ENCODE results near the gene MAP3K3.

MAP3K3 gene

DNA sequence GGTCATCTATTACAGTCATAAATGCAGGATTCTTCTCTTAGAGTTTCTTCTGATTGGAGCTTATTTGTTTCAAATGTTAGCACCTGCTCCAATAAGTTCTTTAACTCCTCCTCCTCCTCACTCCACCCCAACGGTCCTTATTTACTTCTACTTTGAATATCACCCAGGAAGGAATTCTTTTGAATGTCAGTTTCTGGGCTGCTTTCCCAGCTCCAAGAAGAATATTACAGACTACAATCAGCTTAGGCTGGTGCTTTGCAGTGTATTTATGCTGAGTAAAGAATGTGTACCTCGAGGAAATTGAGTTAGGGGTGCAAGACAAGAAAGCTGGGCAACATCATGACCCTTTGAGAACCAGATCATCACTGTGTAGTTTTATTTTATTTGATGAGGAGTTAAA is 30.8 kb downstream of the MAP3K3 start:
- DNase-seq, result no peak

DNA sequence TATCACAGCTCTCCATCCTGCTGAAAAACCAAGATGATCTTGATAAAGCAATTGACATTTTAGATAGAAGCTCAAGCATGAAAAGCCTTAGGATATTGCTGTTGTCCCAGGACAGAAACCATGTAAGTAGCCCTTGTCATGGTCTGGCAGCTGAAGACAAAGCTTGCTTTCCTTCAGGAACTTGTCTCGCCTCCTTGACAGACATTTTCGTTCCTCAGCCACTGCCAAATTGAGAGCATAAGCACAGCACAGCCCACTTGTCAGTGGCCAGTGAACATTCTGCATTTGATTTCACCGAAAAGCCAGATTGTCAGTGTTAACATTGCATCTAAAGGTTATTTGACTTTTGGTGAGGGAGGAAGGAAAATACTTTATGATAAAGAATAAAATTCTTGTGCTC is 35.6 kb downstream of the MAP3K3 start:
- DNase-seq, result no peak

DNA sequence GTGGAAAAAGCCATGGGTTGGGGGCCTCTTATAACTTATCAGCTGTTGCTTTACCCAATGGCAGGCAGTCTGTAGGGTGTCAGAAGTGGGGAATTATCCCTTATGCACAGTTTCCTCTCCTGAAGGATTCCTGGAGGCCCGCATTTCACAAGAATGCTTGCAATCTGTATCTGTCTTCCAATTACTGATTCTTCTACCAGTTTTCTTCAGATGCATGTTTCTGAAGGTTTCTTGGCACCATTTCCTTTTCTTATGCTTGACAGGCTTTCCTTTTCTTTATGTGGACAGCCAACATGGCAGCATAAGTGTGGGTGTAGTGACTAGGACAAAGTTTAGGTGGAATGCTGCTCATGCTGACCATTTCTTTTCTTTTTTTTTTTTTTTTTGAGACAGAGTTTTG is 36.1 kb downstream of the MAP3K3 start:
- no peak for DNase-seq

DNA sequence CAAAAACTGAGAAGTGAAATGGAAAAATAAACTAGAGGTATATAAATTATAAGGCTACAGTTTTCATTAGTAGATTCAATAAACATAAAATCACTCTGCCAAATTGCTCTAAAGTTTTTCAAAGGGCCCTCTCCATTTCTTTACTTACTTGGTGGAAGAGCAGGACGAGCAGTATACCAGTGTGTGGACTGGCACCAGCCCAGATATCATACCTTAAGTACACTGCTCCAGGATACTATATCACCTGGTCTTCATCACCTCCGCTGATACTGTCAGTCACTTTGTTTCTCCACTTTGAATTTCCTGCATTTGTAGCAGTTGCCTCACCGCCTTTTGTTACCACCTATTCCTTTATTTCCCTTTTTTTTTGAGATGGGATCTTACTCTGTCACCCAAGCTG is 37.6 kb downstream of the MAP3K3 start:
- DNase-seq, result no peak

DNA sequence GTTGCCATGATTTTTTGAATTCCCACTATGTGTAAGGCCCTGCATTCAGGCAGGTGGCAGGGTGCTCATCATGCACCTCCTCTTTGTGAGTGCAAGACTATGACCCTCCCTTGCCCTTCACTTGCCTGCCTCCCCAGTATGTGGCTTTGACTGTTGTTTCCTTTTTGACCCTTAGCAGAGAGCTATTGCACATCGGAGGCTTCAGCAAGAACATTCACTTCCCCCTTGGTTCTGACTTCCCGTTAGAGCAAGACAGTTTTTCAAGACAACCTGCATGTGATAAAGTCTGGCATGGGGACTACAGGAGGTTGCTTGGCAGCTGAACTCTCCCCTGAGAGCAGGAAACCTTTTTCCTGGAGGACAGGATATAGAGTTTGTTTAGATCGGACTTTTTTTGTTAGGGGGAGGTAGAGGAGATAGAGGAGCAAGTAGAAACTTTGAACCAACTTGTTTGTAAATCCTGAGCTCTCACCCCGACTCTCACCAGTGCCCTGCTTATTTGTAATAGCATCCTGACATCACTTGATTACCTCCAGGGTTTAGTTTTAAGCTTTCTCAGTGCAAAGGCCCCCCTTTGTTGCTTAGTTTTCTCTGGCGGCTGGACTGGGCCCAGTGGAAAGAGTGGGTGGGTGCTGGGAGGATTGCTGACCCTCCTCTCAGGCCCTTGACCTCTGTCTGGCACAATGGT is 43.5 kb downstream of the MAP3K3 start:
- DNase-seq, result no peak

DNA sequence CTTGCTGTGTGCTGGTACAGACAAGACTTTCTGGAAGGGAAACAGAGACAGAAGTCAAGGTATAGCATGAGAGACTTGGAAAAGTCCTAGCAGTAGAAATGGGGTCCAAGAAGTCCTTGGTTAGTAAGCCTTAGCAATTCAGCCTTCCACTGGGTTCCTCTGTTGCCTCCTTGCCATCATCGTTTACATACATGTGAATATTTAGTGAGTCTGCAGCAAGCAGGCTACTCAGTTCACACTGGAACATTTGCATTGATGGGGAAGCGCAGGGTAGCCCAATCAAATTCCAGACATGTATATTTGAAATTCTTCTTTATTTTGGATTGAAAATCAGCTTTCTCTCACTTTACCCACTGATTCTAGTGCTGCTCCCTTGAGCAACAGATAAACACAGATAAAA is 50.6 kb downstream of the MAP3K3 start:
- no peak for DNase-seq

DNA sequence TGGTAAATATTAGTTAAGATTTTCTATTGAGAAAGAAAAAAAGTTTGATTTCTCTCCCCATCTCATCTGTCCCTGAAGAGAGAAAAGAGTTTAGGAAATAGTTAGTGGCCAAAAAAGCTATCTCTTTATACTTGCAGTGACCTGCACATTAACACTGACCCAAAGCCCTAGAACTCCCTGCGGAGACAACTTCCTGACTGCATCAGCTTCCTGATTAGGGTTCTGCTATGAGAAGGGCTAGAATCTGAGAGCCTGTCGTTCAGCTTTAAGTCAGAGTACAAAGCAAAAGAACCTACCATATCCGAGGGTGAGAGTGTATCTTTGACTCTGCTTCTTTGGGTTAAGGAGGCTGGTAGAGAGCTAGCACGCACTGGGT is 53.0 kb downstream of the MAP3K3 start:
- no peak for DNase-seq

DNA sequence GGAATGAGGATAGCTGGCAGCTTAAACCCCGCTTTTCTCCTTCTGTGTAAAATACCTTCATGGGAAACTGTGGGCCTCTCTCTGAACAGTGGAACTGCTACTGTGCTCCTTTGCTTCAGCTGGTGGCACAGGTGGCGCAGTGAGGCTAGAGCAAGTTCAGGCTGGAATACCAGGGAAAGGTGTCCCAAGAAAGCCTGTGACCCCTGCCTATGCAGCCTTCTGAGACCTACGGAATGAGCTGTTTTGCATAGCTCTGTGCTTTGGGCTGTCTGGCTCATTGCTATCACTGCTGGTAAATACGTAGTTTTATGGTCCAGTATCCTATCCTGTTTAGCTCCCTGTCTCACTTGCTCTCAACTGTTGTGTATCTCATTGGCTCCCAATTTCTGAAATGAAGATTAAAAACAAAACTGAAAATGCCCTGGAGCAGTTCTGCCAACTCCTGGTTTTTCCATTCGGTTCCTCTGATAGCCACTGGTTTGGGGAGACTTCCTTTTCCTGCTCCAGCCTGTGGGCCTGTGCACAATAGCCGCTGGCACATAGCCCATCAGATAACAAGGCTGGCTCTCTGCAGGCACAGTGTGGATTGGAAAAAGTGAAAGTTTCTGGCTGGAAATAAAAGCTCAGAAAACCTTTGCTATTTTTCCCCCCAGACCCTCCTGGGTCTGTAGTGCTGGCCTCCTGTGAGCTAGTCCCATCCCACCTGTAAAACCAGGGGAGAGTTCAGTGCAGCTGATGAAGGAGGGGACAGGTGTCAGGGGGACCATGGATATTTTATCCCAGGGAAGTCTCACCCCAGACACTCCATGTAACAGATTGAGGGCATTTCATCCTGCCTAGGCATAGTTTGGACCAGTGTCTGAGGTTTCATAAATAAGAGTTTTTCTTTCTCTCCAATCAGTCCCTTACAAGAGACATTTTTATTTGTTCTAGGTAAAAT is 53.7 kb downstream of the MAP3K3 start:
- DNase-seq, result peak; percentile 49

DNA sequence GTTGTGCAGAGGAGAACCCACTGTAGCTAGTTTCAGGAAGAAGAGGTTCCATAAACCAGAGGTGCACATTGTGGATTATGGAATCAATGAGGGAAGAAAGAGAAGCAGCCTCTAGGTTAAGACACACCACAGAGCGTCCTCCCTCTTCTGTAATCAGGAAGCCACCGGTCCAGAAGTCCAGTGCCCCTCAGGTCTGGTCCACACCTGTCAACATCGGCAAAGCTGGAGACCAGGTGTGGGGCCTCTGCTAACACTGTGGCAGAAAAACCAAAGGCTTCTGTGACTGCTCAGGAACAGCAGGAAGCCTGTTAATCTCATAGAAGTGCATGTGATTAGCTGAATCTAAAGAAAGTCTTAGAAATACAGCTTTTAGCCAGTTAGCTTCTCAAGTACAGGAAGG is 54.4 kb downstream of the MAP3K3 start:
- no peak for DNase-seq

DNA sequence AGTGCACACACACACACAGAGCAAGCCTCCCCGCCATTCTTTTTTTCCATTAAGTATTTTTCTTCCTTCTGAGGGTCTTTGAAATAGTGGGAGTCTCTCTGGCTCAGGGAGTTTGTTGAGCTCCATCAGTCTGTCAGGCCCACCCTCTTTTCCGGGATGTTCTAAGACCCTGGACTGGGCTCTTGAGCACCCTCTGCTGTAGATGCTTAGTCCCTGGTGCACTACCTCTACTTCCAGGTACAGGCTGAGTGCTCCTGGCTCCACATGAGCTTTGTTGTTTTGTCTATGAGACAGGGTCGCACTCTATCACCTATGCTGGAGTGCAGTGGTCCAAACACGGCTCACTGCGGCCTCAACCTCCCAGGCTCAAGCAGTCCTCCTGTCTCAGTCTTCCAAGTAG is 57.0 kb downstream of the MAP3K3 start:
- no peak for DNase-seq

DNA sequence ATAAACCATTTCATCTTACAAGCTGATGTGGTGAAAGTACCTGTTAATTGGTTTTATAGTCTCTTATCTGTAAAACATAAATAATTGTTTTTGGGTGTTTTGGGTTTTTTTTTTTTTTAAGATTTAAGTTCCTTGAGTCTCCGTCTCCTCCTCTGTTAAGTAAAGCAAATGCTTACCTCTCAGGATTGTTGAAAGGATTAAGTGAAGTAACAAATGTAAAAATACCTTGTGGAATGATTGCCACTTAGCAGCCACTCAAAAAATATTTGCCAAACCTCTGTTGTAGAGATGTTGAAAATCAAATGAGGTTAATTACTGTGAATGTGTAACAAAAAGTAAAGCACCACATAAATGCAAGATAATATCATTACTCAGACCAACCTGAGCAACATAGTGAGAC is 58.5 kb downstream of the MAP3K3 start:
- DNase-seq, result no peak

DNA sequence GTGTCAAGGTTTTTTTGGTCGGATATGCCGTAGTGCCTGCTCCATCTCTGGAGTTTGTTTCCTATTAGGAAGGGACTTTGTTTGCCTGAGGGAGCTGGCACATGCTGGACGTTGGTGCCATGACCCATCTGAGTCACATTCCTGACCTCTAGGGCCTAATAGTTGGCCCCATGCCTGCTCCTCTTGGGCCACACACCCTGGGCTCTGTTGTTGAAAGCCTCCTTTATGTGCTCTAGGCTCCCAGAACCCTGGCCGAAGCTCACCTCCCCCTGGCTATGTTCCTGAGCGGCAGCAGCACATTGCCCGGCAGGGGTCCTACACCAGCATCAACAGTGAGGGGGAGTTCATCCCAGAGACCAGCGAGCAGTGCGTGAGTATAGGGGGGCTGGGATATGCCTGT is 59.3 kb downstream of the MAP3K3 start:
- no peak for DNase-seq

DNA sequence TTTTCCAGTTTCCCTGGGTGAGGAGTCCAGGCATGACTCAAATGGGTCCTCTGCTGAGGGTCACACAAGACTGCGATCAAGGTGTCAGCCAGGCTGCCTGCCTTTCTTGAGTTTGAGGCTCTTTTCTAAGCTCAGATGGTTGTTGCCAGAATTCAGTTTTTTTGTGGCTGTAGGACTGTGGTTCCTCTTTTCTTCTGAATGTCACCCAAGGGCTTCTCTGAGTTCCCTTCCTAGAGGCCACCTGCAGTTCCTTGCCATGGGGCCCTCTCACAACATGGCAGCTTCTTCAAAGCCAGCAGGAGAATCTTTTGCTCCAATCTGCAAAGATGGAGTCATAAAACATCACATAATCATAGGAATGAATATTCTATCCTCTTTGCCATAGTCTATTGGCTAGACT is 60.2 kb downstream of the MAP3K3 start:
- no peak for DNase-seq

DNA sequence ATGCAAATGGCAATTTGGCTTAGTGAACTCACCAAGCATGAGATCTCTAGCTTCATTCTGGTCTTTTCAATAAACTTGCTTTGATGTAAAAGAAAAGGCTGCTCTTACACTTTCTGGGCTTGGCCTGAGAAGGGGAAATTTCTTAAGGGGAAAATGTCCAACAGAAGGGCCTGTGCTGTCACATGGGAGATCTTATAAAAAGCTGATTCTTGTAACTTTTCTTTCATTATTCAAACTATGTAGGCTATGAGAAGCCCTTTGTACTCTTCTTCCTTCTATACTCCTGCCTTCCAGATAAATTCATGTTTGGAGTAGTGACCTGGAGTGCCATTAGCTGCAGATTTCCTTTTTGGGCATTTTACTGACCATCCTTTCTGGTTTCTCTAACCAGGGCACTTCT is 60.8 kb downstream of the MAP3K3 start:
- DNase-seq, result no peak

DNA sequence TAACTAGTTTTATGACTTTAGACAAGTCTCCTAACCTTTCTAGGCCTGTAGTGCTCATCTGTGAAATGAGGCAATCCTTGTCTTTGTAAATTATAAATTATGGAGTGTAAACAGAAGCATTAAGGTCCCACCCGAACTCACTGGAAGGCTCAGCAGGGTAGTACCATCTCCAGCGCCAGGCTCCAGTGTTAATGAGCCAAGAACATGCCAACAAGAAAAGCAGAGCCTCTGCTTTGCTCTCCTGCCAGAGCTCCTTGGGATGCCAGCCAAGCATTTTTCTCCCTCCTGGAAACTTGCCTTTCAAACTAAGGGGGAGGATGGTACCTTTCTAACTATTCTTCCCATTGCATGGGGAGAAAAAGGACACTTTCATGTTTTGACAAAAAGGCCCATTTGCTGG is 62.8 kb downstream of the MAP3K3 start:
- DNase-seq, result no peak

DNA sequence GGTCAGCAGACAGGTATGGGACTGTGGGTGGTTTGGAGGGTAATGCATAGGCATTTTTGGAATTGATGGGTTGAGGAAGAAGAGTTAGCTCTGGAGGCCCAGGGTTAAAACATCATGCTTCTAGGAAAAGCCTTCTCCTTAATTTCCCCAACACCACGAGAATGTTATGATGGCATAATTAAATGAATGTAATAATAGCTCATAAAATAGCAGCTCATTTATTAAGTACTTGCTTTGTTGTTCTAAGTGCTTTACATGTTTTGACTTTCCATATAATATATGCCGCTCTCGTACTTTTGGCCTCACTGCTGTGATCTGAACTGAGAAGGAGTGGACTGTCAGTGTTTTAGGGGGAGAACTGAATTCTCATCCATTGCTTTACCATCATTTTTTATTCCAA is 63.4 kb downstream of the MAP3K3 start:
- no peak for DNase-seq

DNA sequence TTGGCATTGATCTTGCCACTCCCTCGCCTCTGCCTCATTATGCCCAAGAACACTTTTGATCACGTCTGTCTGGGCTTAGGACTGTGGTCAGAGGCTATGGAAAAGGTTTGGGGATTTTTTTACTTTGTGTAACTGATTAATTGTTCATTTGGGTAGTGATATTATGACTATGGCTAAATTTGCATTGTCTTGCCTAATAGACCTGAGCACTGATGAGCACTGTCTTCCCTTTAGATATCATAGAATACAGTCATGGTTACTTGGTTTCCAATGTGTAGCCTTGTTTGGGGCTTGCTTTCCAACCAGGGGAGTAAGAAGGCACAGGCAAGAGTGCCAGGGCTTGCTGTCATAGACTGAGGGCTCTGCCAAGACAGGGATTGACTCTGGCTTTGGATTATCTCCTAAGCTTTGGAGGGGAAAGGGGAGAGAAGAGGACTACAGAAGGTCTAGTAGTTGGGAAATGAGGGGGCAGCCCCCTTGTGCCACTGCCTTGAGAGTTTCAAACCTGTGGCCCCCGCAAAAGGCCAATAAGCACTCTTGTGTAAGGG is 64.0 kb downstream of the MAP3K3 start:
- DNase-seq, result no peak

DNA sequence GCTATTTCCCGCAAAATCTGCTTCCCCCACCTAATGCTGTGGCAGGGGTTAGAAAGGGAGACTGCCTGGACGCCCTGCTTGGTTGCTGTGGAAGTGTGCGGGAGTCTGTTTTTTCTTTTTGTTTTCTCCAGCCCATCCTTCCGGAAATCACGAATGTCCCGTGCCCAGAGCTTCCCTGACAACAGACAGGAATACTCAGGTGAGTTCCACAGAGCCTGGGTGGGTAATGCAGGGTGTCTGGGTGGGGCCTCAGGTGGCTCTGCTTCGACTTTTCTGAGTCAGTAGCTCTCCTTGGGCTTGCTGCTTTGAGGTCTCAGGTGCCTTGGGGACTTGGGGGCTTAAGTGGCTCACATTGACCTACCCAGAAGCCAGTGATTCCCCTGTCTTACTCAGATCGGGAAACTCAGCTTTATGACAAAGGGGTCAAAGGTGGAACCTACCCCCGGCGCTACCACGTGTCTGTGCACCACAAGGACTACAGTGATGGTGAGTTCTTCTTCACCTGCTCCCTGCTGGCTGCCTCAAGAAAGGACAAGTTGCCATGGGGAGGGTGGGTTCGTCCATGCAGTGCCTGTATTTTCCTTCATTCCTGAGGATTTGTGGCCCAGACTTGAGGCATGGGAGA is 66.3 kb downstream of the MAP3K3 start:
- no peak for DNase-seq

DNA sequence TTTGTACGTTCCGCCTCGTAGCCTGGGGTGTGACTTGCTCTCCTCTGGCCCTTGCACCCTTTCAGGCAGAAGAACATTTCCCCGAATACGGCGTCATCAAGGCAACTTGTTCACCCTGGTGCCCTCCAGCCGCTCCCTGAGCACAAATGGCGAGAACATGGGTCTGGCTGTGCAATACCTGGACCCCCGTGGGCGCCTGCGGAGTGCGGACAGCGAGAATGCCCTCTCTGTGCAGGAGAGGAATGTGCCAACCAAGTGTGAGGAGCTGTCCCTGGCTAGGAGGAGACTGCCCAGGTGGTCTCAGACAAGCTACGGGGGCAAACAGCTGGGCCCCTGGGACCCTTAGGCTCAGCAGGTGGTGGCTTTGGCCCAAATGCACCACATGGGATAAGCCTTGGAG is 67.3 kb downstream of the MAP3K3 start:
- DNase-seq, result no peak

DNA sequence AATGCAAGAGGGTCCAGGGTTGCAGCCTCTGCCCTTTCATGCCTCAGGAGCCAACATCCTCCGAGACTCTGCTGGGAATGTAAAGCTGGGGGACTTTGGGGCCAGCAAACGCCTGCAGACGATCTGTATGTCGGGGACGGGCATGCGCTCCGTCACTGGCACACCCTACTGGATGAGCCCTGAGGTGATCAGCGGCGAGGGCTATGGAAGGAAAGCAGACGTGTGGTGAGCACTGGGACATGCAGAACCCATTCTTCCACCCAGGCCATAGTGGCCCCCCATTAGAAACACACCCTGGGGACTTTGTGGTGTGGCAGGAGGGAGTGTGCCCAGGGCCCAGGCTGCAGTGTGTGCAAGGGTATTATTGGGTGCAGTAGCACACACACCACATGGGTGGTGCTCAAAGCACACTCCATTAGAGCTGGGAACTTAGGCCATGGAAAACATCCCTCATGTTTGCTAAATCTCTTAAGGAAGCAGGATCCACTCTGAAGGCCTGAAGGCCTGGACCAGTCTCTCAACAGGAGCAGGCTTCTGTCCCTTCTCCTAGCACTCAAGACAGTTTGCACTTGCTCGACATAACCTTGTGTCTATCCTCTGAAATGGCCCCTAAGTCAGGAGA is 70.1 kb downstream of the MAP3K3 start:
- no peak for DNase-seq

DNA sequence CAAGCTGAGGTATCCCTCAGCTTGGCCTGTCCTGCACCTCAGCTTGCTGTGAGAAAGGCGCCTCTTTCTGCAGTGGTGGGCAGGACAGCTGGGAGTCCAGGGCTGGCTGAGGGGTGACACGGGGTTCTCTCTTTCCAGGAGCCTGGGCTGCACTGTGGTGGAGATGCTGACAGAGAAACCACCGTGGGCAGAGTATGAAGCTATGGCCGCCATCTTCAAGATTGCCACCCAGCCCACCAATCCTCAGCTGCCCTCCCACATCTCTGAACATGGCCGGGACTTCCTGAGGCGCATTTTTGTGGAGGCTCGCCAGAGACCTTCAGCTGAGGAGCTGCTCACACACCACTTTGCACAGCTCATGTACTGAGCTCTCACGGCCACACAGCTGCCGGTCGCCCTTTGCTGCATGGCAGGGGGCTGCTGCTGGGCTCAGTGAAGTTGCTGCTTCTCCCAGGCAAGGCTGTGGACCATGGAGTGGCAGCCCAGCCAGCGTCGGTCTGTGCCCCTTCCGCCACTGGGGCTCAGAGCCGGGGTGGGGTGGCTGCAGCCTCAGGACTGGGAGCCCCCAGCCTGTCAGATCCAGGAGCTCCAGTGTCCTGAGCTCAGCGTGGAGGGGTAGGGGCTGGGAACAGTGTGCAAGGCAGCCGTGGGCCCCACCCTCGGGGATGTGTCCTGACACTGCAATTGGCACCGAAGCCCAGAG is 71.3 kb downstream of the MAP3K3 start:
- DNase-seq, result no peak

DNA sequence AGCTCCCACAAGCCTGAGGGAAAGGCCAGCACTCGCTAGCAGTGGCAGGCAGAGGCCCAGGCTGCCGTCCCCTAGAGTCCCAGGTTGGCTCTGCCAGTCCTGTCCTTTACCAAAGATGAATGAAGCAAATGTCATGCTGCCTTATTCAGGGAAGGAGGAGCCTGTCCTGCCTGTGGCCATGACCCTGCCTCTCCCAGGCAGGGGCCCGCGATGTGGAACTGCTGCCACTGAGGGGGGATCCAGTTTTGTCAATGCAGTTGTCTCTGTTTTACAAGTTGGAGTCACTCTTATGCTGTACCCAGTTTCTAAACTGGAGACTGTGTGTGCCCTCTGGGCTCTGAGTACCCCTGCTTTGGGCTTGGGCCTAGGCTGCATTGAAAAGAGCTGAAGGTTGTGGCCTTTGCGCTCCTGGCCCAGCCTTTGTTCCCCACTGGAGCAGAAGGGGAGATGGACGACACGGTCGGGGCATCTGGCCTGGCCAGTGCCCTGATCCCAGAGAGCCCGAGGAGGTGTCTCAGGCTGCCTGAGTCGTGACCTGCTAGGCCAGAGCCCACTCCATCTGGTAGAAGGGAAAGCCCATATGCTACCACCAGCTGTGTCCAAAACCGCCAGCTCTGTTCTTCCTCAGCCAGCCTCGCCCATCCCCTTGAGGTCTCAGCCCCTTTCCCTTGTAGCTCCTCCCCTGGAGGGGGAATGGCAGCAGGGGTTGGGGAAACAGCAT is 72.2 kb downstream of the MAP3K3 start:
- no peak for DNase-seq
